T1000 (cell line): Measurements from ENCODE around the gene AP1G1.
"Not testable (repeated sequence)": the region's sequence is repeated elsewhere in the genome, so short reads cannot be mapped to it uniquely, and the experiment has no call there.

Experiments
- DNase-seq: peaks from one replicate; lab custom pipeline; 2025; ENCODE audit warnings: mixed read lengths; lab: John Stamatoyannopoulos, UW

Gene AP1G1

GRCh38 chr16:71700831-71701230 is 107.8 kb downstream of the AP1G1 start:
- DNase-seq: no peak

- DNase-seq: no peak
These were observed 110.1 kb downstream of the AP1G1 start for GRCh38 chr16:71698491-71698890.

- DNase-seq: no peak
These were observed 115.5 kb downstream of the AP1G1 start for GRCh38 chr16:71693164-71693563.

GRCh38 chr16:71689901-71690300 is 118.7 kb downstream of the AP1G1 start:
- DNase-seq: no peak

- DNase-seq: no peak
These were observed 120.8 kb downstream of the AP1G1 start for GRCh38 chr16:71687861-71688260.

- DNase-seq: not testable (repeated sequence)
These were observed 124.4 kb downstream of the AP1G1 start for GRCh38 chr16:71684280-71684679.

DNA sequence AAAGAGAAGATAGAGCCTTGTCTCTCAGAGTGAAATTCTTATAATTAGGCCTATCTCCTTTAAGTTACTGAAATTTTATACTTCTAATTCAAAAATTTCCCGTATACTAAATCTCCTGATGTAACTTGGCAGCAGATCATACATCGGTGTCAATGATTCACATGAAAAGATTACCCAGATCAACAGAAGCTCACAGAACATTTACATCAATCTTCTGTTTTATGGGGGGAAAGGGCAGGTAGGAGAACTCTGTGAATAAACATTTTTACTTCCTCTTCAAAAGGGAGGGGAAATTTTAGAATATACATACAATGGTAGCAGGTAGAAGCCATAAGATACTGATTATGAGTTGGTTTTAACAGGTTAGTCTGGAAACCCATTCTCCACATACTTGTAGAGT is 127.3 kb downstream of the AP1G1 start:
- no peak for DNase-seq
